ENCODE data around the gene PADI4. TPM values are rescaled to one million over a fixed set of nuclear protein-coding genes. Genes with fewer than 3 reads are reported as not detected.

The PADI4 gene
- total and polyA plus RNA-seq, 2 of the 8 experiments (the other 6 are each of a cell fraction or from before 2014, with no cell fraction given) = 0.29 TPM; not detected in 1

- H4K91ac ChIP-seq (replicated peaks; ENCODE audit: insufficient read length, low read length) = no peak overlapping the region
- H2AK5ac ChIP-seq (ENCODE audit: low read depth, low read length) = no peak overlapping the region
- H2BK120ac ChIP-seq (replicated peaks; ENCODE audit: low read depth, low read length) = no peak overlapping the region
- no peak overlapping the region for H2BK20ac ChIP-seq (ENCODE audit: low read length)
- no peaks in the 10 kb centered on the region for H4K20me1 ChIP-seq (replicated peaks in 1 of 2; ENCODE audit: control insufficient read depth in 1 of 2, insufficient read depth in 2 of 2, low read length in 2 of 2)
- no peak for TF ChIP-seq CTCF (IDR thresholded peaks at IDR 0.05; ENCODE audit: control extremely low read depth in 1 of 3, insufficient read depth in 1 of 3, low read depth in 1 of 3, low read length in 3 of 3)
- no peak overlapping the region for H3K23ac ChIP-seq (ENCODE audit: insufficient read length)
- no peak overlapping the region for H2AFZ ChIP-seq (ENCODE audit: low read length)
- H3K27me3 ChIP-seq (replicated peaks in 1 of 4; ENCODE audit: control insufficient read depth in 3 of 4, extremely low read depth in 1 of 4, insufficient read depth in 3 of 4, low read length in 3 of 4) = no peaks in the 10 kb centered on the region; a peak in 1 of 7 replicates
- H3K56ac ChIP-seq (replicated peaks; ENCODE audit: insufficient read length, low read depth, low read length) = no peak overlapping the region
- H4K8ac ChIP-seq (ENCODE audit: extremely low read depth, insufficient read depth, low read length) = no peak overlapping the region
- no peaks in the 10 kb centered on the region for H3K36me3 ChIP-seq (ENCODE audit: control insufficient read depth in 2 of 4, insufficient read depth in 4 of 4, low read length in 3 of 4)
- FAIRE-seq (no peak), DNase-seq (ENCODE audit: low read depth in 1 of 2, low spot score in 2 of 2) (no peak)
- H3K23me2 ChIP-seq (ENCODE audit: low read depth, low read length) = no peaks in the 10 kb centered on the region
- H3K4me2 ChIP-seq (ENCODE audit: insufficient read depth in 1 of 2, low read depth in 2 of 2, low read length in 2 of 2) = no peak overlapping the region
- H2BK12ac ChIP-seq (ENCODE audit: low read depth, low read length) = no peak overlapping the region
- H3K9ac ChIP-seq (replicated peaks in 1 of 4; ENCODE audit: extremely low read depth in 1 of 4, low read depth in 3 of 4, low read length in 3 of 4) = no peak overlapping the region
- no peaks in the 10 kb centered on the region for H3K79me1 ChIP-seq (ENCODE audit: low read depth, low read length)
- no peaks in the 10 kb centered on the region for H3K79me2 ChIP-seq (ENCODE audit: control insufficient read depth in 1 of 2, insufficient read depth in 2 of 2, low read length in 2 of 2)
- no peak overlapping the region for H3K14ac ChIP-seq (ENCODE audit: insufficient read length)
- H3K27ac ChIP-seq (ENCODE audit: low read depth, low read length) = no peak overlapping the region
- no peak overlapping the region for H2BK15ac ChIP-seq (ENCODE audit: low read length)
- CTCF ChIA-PET (ENCODE audit: partially characterized antibody) = interaction anchor here (0.6 to 3.8 kb wide), 5 partner anchors 10 to 268 kb away, joined by 3 to 21 read pairs (median 4); no protein-coding TSS in a partner anchor
- no peaks in the 10 kb centered on the region for H3K4me1 ChIP-seq (replicated peaks in 1 of 4; ENCODE audit: control insufficient read depth in 3 of 4, insufficient read depth in 4 of 4, low read length in 3 of 4)
- no peak overlapping the region for H3K4ac ChIP-seq (replicated peaks; ENCODE audit: insufficient read length, low read depth, low read length)
- no peak overlapping the region for H3K18ac ChIP-seq (ENCODE audit: extremely low read depth, low read length)
- no peak overlapping the region for H2BK5ac ChIP-seq (ENCODE audit: low read depth, low read length)
- no peak overlapping the region for H4K5ac ChIP-seq (ENCODE audit: insufficient read length, low read depth, low read length)
- WGBS, 2 experiments (ENCODE audit: extremely low coverage in 1 of 2, insufficient coverage in 1 of 2, insufficient read length in 1 of 2, insufficient replicate concordance in 2 of 2, low coverage in 1 of 2, low lambda C conversion rate in 2 of 2, missing lambda C conversion rate in 1 of 2) = 63% methylated on average over 8 of the region's 8 CpGs; no CpG with 5 or more reads in 1 of the 2 experiments
- POLR2A ChIA-PET (ENCODE audit: partially characterized antibody) = interaction anchor here (0.6 to 1.6 kb wide), 7 partner anchors 10 to 423 kb away, joined by 3 to 5 read pairs (median 3); no protein-coding TSS in a partner anchor
- no peaks in the 10 kb centered on the region for H3K9me3 ChIP-seq (ENCODE audit: insufficient read depth in 2 of 2, low read depth in 1 of 2, low read length in 1 of 2)
- no peak overlapping the region for H3K4me3 ChIP-seq (ENCODE audit: extremely low read depth in 1 of 4, insufficient read depth in 2 of 4, low read depth in 3 of 4, low read length in 4 of 4)
Measured at GRCh38 chr1:17393230-17393629, 85.2 kb downstream of the PADI4 start.

Data from H1 (cell line).